H9 (cell line): ENCODE data around the gene C10orf71. TPM values are rescaled to one million over a fixed set of nuclear protein-coding genes. Genes with fewer than 3 reads are reported as not detected.

Source experiments
- DNase-seq: peaks from one replicate; pipeline ENCODE4 v3.0.0-alpha.2; 2017
- H2AFZ ChIP-seq: one replicate; pipeline ENCODE4 v1.6.1; 2013; ENCODE audit warnings: mild to moderate bottlenecking, low read length, control low read depth, moderate library complexity
- H2AK5ac ChIP-seq: 2 replicates; pipeline ENCODE4 v1.6.1; 2013; ENCODE audit warnings: low read length, control low read depth, mixed read lengths; ENCODE audit not compliant: insufficient read length
- H2BK120ac ChIP-seq: one replicate; pipeline ENCODE4 v1.6.1; 2013; ENCODE audit warnings: low read depth, mild to moderate bottlenecking, low read length, control low read depth, inconsistent platforms; ENCODE audit not compliant: poor library complexity, severe bottlenecking
- H2BK12ac ChIP-seq: 2 replicates; pipeline ENCODE4 v1.6.1; 2013; ENCODE audit warnings: low read length, control low read depth, mixed read lengths, low read depth; ENCODE audit not compliant: insufficient read length
- H2BK15ac ChIP-seq: 2 replicates; pipeline ENCODE4 v1.6.1; 2013; ENCODE audit warnings: low read depth, low read length, control low read depth
- H2BK20ac ChIP-seq: one replicate; pipeline ENCODE4 v1.6.1; 2013; ENCODE audit warnings: low read depth, mild to moderate bottlenecking, low read length, control low read depth, inconsistent platforms; ENCODE audit not compliant: poor library complexity, severe bottlenecking
- H2BK5ac ChIP-seq: 2 replicates; pipeline ENCODE4 v1.6.1; 2013; ENCODE audit warnings: low read length, control low read depth, mixed read lengths; ENCODE audit not compliant: insufficient read length
- H3K14ac ChIP-seq: 2 replicates; pipeline ENCODE4 v1.6.1; 2013; ENCODE audit warnings: low read length, control low read depth; ENCODE audit not compliant: insufficient read depth
- H3K18ac ChIP-seq: 2 replicates; pipeline ENCODE4 v1.6.1; 2013; ENCODE audit warnings: low read depth, mild to moderate bottlenecking, mixed read lengths, low read length, control low read depth; ENCODE audit not compliant: insufficient read length
- H3K23ac ChIP-seq: 2 replicates; pipeline ENCODE4 v1.6.1; 2013; ENCODE audit warnings: low read length, control low read depth, mixed read lengths, low read depth; ENCODE audit not compliant: insufficient read length
- H3K23me2 ChIP-seq: 2 replicates; pipeline ENCODE4 v1.6.1; 2013; ENCODE audit warnings: low read depth, mild to moderate bottlenecking, mixed read lengths, low read length, control low read depth; ENCODE audit not compliant: insufficient read length, poor library complexity, severe bottlenecking
- H3K27ac ChIP-seq: 2 replicates; pipeline ENCODE4 v1.5.1; 2013; ENCODE audit warnings: low read length, control low read depth, mixed read lengths, low read depth; ENCODE audit not compliant: insufficient read length
- H3K27me3 ChIP-seq: 2 replicates; pipeline ENCODE4 v1.6.1; 2013; ENCODE audit warnings: low read length, control low read depth, inconsistent platforms; ENCODE audit not compliant: insufficient read depth
- H3K4ac ChIP-seq: 2 replicates; pipeline ENCODE4 v1.6.1; 2013; ENCODE audit warnings: low read depth, mild to moderate bottlenecking, control low read depth, inconsistent platforms, low read length, moderate library complexity
- H3K4me1 ChIP-seq: 2 replicates; pipeline ENCODE4 v1.6.1; 2013; ENCODE audit warnings: low read length, control low read depth, inconsistent platforms; ENCODE audit not compliant: insufficient read depth
- H3K4me2 ChIP-seq: 2 replicates; pipeline ENCODE4 v1.6.1; 2013; ENCODE audit warnings: low read length, control low read depth, mixed read lengths; ENCODE audit not compliant: insufficient read length, insufficient read depth
- H3K56ac ChIP-seq: 2 replicates; pipeline ENCODE4 v1.6.1; 2013; ENCODE audit warnings: low read depth, mild to moderate bottlenecking, mixed read lengths, low read length, control low read depth; ENCODE audit not compliant: insufficient read length
- H3K79me1 ChIP-seq: 2 replicates; pipeline ENCODE4 v1.6.1; 2013; ENCODE audit warnings: low read depth, mild to moderate bottlenecking, moderate library complexity, low read length, control low read depth, inconsistent platforms; ENCODE audit not compliant: insufficient read depth, poor library complexity, severe bottlenecking
- H3K79me2 ChIP-seq: 2 replicates; pipeline ENCODE4 v1.6.1; 2013; ENCODE audit warnings: low read length, control low read depth, inconsistent platforms; ENCODE audit not compliant: insufficient read depth
- H3K9ac ChIP-seq: 2 replicates; pipeline ENCODE4 v1.6.1; 2013; ENCODE audit warnings: low read length, control low read depth, mixed read lengths; ENCODE audit not compliant: insufficient read length; ENCODE audit errors: extremely low read depth
- H3K9me3 ChIP-seq: one replicate; pipeline ENCODE4 v1.6.1; 2013; ENCODE audit warnings: low read depth, low read length, inconsistent platforms; ENCODE audit not compliant: control insufficient read depth
- H3T11ph ChIP-seq: one replicate; pipeline ENCODE4 v1.6.1; 2013; ENCODE audit warnings: mild to moderate bottlenecking, low read length, control low read depth, inconsistent platforms
- H4K20me1 ChIP-seq: one replicate; pipeline ENCODE4 v1.6.1; 2013; ENCODE audit not compliant: control insufficient read depth, insufficient read length, insufficient read depth
- H4K5ac ChIP-seq: 2 replicates; pipeline ENCODE4 v1.6.1; 2013; ENCODE audit warnings: low read depth, mild to moderate bottlenecking, mixed read lengths, low read length, control low read depth; ENCODE audit not compliant: insufficient read length
- H4K8ac ChIP-seq: replicated peaks from 2 replicates; pipeline ENCODE4 v1.6.1; 2013; ENCODE audit warnings: low read length, control low read depth, mixed read lengths, low read depth; ENCODE audit not compliant: insufficient read length
- H4K91ac ChIP-seq: 2 replicates; pipeline ENCODE4 v1.6.1; 2013; ENCODE audit warnings: low read depth, mild to moderate bottlenecking, moderate library complexity, mixed read lengths, low read length, control low read depth; ENCODE audit not compliant: insufficient read length
- H3K27ac Mint-ChIP-seq, 3 experiments: 2 replicates in 2 of 3; 3 replicates in 1 of 3; pipeline ENCODE4 v1.8.0; 2020 to 2021; ENCODE audit warnings: mixed read lengths in 3 of 3, mild to moderate bottlenecking in 1 of 3, moderate library complexity in 1 of 3
- H3K27me3 Mint-ChIP-seq: 2 replicates; pipeline ENCODE4 v1.8.0; 2021; ENCODE audit warnings: low read depth, mild to moderate bottlenecking, moderate library complexity, mixed read lengths
- H3K36me3 Mint-ChIP-seq, 3 experiments: 2 replicates in 2 of 3; 3 replicates in 1 of 3; pipeline ENCODE4 v1.8.0; 2020 to 2021; ENCODE audit warnings: low read depth in 3 of 3, mixed read lengths in 3 of 3; ENCODE audit not compliant: insufficient read depth in 1 of 3
- H3K4me1 Mint-ChIP-seq, 2 experiments: 2 replicates each; pipeline ENCODE4 v1.8.0; 2020; ENCODE audit warnings: mixed read lengths in 2 of 2
- H3K4me3 Mint-ChIP-seq, 2 experiments: 2 replicates in 1 of 2; 3 replicates in 1 of 2; pipeline ENCODE4 v1.8.0; 2020 to 2021; ENCODE audit warnings: mild to moderate bottlenecking in 2 of 2, mixed read lengths in 2 of 2, moderate library complexity in 1 of 2
- H3K9me3 Mint-ChIP-seq, 2 experiments: 2 replicates in 1 of 2; 3 replicates in 1 of 2; pipeline ENCODE4 v1.8.0; 2020; ENCODE audit warnings: mild to moderate bottlenecking in 2 of 2, mixed read lengths in 2 of 2, moderate library complexity in 1 of 2
- WGBS: extraction: QIAGEN DNeasy Blood & Tissue Kit; methylation state at CpG from one replicate; pipeline ENCODE4 v1.1.7; 2013; ENCODE audit warnings: missing lambda C conversion rate, low lambda C conversion rate, mixed read lengths; ENCODE audit not compliant: insufficient read length; ENCODE audit errors: extremely low coverage; 5-methylcytosine and 5-hydroxymethylcytosine counted together
- total RNA-seq: library from RNA; stranded (reverse); gene quantifications from 2 replicates; pipeline ENCODE4 v1.2.1, GENCODE V29; 2021
- TF ChIP-seq, protein P1 (sequence below): fragments of 200-600 bp; sonication (generic); conservative IDR thresholded peaks from 3 replicates; pipeline ENCODE4 v1.8.0; 2021; ENCODE audit warnings: antibody characterized with exemption, mild to moderate bottlenecking

The C10orf71 gene
- total RNA-seq, 1 experiment from 2014 or later = not detected

DNA sequence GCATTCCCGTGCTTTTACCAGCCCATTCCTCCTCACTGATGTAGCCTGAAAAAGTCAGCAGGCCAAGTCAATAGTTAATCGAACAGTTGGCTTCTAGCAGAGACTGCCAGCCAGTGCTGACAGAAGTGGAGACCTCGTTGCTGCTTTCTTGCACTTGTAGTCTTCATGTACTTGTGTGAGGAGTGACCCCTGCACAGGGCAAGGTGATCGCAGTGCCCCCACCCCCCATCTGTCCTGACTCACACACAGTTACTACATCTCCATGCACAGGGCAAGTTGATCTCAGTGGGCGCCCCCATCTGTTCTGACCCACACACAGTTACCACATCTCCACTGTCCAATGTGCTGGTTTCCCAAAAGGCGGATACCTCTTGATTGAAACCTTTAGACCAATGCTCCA, 34.2 kb downstream of the C10orf71 start:
- Histone ChIP-seq H3K18ac (no peak overlapping the region), H4K20me1 (no peaks in the 10 kb centered on the region), H3K9me3 (no peaks in the 10 kb centered on the region), H2AFZ (no peak overlapping the region), H2BK20ac (no peak overlapping the region), H3K79me2 (no peaks in the 10 kb centered on the region), H2BK12ac (no peak overlapping the region), H4K91ac (no peak overlapping the region), H3K9ac (no peak overlapping the region), H3K4me1 (no peaks in the 10 kb centered on the region), H2BK15ac (no peak overlapping the region), H3K27me3 (no peaks in the 10 kb centered on the region), H2BK120ac (no peak overlapping the region), H3K27ac (no peak overlapping the region), H4K8ac (no peak overlapping the region), H2BK5ac (no peak overlapping the region), H3K56ac (no peak overlapping the region), H3K23me2 (no peaks in the 10 kb centered on the region), H3T11ph (no peak overlapping the region), H4K5ac (no peak overlapping the region), H3K4me2 (no peak overlapping the region), H3K79me1 (no peaks in the 10 kb centered on the region), H3K23ac (no peak overlapping the region), H3K14ac (no peak overlapping the region), H2AK5ac (no peak overlapping the region), H3K4ac (no peak overlapping the region)
- peaks cover 17% of the 10 kb centered on the region for H3K27me3 Mint-ChIP-seq
- WGBS = no CpG with 5 or more reads among the region's 6 CpGs
- no peaks in the 10 kb centered on the region; a peak in 1 of 5 replicates for H3K9me3 Mint-ChIP-seq
- TF ChIP-seq, protein P1, sequence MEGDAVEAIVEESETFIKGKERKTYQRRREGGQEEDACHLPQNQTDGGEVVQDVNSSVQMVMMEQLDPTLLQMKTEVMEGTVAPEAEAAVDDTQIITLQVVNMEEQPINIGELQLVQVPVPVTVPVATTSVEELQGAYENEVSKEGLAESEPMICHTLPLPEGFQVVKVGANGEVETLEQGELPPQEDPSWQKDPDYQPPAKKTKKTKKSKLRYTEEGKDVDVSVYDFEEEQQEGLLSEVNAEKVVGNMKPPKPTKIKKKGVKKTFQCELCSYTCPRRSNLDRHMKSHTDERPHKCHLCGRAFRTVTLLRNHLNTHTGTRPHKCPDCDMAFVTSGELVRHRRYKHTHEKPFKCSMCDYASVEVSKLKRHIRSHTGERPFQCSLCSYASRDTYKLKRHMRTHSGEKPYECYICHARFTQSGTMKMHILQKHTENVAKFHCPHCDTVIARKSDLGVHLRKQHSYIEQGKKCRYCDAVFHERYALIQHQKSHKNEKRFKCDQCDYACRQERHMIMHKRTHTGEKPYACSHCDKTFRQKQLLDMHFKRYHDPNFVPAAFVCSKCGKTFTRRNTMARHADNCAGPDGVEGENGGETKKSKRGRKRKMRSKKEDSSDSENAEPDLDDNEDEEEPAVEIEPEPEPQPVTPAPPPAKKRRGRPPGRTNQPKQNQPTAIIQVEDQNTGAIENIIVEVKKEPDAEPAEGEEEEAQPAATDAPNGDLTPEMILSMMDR = no peak
- no peaks in the 10 kb centered on the region; a peak in 1 of 4 replicates for H3K4me1 Mint-ChIP-seq
- no peak overlapping the region for H3K27ac Mint-ChIP-seq
- no peak overlapping the region for H3K4me3 Mint-ChIP-seq
- no peaks in the 10 kb centered on the region for H3K36me3 Mint-ChIP-seq
- no peak for DNase-seq
